Activated naive CD4-positive, alpha-beta T cell (primary cell): ENCODE results near the gene TRAM2.
"Not testable (repeated sequence)": the region's sequence is repeated elsewhere in the genome, so short reads cannot be mapped to it uniquely, and the experiment has no call there.

ENCODE experiments used
- DNase-seq, 4 experiments: peaks; one replicate each; lab custom pipeline; 2025; lab: John Stamatoyannopoulos, UW

The TRAM2 gene

DNA sequence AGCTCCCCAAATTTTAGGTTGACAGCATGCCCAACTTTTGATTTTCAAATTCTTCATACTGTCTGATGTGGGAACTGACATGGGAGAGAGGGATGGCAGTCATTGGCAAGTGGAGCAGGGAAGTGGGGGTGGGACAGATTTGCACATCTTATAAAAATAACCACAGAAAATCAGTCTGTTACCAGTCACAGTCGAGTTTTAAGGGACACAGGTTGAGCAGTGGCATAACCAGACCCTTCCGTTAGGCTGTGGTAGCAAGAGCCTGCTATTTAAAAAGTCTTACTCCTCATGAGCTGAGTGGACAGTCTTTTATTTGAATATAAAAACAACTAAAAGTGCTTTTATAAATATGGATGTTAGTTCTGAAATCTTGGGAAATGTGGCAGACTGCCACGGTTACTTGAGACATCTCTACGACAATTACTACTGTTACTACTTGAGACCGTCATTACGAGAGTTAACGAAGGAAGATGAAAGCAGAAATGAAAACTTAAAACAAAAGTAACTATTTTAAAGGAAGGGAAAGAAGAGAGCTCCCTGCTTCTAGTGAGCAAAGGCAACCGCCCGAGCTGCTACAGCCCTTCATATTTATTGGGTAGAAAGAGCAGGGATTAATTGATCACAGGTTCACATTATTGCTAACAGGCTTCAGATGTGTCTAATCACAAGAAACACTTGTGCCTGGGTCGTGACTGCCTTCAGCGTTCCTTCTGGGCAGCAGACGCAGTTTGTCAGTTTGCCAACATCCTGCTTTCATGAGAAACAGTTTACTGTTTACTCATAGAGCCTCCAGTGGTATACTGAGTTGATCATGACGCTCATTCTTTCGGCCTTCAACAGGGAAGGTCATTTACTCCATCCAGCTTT is 85.4 kb downstream of the TRAM2 start:
- no peak for DNase-seq

GRCh38 chr6:52489881-52490280 is 87.0 kb downstream of the TRAM2 start:
- DNase-seq, result no peak

DNA sequence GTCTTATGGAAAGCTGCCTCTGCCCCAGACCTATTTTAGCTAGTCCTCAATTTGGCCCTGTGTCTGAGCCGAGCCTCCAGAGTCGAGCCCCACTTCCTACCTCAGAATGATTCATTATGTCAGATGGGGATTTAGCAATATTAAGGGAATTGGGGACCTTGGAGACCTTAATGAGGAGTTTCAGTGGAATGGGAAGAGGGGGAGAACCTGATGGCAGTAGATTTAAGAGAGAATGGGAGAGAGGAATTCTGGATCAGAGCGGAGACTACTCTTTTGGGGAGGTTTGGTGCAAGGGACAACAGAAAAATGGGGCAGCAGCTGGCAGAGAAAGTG is 93.2 kb downstream of the TRAM2 start:
- DNase-seq, result no peak

GRCh38 chr6:52482903-52483670 is 93.8 kb downstream of the TRAM2 start:
- no peak for DNase-seq

GRCh38 chr6:52475307-52475706 is 101.6 kb downstream of the TRAM2 start:
- DNase-seq, result no peak

- DNase-seq, result no peak
These were observed 102.7 kb downstream of the TRAM2 start for GRCh38 chr6:52474173-52474572.

- not testable (repeated sequence) for DNase-seq
These were observed 115.7 kb downstream of the TRAM2 start for GRCh38 chr6:52461194-52461593.

GRCh38 chr6:52457096-52457495 is 119.8 kb downstream of the TRAM2 start:
- no peak for DNase-seq

- DNase-seq, result no peak
These were observed 122.3 kb downstream of the TRAM2 start for GRCh38 chr6:52454556-52454955.
